ENCODE measurements around the gene CPO.

DNA sequence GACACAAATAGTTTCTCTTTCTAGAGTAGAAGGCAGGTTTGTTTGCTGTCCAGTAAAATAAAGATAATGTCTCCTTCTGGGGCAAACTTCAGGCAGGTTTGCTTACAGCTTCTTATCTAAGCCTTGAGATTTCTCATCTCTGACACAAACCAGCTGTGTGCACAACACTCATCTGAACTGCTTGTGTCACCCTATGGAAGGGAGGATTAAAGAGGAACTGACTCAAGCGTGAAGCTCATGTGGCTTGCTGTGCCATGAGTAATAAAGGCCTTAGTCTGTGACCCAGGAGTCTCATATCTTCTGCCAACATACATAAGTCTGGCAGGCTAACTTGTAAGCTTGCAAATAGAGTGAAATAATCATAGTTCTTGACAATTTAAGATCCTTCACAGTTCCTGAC, 24.2 kb upstream of the CPO start:
- TF ChIP-seq EZH2 (IDR thresholded peaks at IDR 0.05; ENCODE audit: borderline replicate concordance) = no peak
- TF ChIP-seq, protein P1, sequence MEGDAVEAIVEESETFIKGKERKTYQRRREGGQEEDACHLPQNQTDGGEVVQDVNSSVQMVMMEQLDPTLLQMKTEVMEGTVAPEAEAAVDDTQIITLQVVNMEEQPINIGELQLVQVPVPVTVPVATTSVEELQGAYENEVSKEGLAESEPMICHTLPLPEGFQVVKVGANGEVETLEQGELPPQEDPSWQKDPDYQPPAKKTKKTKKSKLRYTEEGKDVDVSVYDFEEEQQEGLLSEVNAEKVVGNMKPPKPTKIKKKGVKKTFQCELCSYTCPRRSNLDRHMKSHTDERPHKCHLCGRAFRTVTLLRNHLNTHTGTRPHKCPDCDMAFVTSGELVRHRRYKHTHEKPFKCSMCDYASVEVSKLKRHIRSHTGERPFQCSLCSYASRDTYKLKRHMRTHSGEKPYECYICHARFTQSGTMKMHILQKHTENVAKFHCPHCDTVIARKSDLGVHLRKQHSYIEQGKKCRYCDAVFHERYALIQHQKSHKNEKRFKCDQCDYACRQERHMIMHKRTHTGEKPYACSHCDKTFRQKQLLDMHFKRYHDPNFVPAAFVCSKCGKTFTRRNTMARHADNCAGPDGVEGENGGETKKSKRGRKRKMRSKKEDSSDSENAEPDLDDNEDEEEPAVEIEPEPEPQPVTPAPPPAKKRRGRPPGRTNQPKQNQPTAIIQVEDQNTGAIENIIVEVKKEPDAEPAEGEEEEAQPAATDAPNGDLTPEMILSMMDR (IDR thresholded peaks at IDR 0.05; ENCODE audit: poor library complexity) = no peak
- no peak for TF ChIP-seq EZH2phosphoT487 (IDR thresholded peaks at IDR 0.05; ENCODE audit: low read depth, severe bottlenecking, unreplicated experiment)
